ENCODE results near the gene TBC1D7.
"Not testable (repeated sequence)": the region's sequence is repeated elsewhere in the genome, so short reads cannot be mapped to it uniquely, and the experiment has no call there.

TBC1D7 gene

DNA sequence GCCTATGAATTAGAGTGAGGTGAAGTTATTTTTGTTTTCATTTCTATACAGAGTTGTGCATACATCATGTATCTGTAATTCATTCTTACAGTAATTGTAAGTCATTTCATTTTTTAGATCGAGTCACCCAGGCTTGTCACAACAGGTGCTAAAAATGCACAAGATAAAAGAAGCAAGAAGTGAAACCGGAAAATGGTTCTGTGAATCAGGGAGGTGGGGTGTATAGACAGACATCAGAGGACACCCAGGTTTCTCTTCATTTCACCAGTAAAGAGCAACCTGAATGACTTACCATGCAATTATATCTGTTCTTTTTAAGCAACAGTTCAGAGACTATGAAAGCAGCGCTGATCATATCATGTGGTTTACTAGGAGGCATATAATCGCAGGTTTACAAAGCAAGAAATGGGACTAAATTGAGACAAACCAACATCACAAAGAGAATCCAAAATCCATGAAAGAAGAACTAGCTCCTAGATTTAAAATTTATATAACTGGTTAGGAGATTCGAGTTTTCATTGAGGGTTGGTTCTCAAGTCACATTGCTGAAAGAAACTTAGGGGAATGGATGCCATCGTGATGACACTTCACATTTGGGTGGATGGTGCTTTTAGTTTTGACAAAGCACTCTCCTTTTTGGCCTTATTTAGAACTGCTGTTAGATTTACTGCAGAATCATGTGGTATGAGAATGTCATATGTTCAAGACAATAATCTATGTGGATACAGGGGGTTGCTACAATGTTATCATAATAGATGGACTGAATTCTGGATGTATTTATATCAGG is 27.9 kb upstream of the TBC1D7 start:
- DNase-seq, result no peak

DNA sequence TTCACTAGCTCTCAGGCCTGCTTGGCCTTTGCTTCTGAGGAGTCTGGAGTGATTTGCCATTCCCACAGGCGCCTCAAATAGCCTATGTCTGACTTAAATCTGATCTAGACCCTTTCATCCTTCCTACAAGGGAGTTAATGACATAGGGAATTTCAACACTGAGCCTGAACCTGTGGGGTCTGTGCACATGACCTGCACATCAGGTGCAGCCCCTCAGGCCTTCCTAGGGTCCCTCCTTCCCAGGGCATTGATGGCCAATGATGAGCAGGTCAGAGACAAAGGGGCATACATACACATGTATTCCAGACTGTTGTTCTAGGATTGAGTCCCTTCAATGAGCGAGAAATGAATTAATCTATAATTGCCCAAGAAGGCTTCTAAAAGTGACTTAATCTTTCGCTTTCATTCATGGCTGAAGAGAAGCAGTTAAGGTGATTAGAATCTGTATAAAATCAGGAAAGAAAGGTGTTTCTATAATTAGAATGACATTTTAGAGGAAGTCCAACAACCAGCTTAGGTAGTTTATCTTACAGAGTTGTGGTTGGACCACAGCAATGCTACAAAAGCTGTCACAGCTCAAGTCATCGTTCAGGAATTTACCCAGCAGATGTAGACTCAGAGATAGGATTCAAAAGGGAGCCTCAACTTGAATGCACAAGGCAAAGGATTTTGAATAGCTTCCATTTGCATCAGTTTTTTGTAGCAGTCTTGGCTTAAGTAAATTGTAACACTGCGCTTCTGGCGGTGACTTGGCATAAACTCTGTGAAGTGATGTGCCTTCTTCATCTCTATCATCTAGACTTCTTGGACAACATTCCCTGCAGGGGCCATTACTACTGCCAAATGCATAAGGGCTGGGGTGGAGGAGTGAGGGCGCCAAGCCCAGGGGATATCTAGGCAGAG is 27.0 kb upstream of the TBC1D7 start:
- DNase-seq, result no peak

DNA sequence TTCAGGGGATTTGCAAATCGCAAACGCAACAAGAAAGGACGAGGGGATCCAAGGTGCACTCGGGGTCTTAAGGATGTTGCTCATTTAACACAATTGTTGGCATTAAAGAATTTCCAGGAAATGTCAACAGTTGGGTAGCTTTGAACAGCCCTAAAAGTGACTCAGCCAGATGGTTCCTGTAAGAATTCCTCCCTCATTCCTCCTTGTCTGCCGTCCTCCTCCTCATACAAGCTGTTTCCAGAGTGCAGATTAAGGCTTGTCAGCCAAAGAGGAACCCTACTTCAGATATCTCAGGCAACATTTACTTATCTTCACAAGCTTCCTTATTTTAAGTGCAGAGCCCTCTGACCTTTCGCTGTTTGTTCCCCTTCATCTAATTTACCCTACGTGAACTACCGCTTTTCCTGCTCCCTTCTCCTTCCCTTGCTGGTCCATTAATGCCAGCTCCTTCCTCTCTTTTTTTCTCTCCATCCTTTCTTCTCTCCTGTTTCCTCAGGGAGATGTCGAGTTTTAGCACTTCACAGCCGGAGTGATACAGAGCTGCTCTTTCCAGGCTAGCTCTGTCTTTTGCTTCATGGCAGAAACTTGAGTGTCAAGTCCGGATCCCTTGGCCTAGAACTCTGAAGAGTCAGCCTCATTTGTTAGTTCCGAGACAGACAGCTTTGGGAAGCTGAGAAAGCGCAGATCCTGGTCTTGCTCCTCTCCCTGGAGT is 26.1 kb upstream of the TBC1D7 start:
- no peak for DNase-seq

DNA sequence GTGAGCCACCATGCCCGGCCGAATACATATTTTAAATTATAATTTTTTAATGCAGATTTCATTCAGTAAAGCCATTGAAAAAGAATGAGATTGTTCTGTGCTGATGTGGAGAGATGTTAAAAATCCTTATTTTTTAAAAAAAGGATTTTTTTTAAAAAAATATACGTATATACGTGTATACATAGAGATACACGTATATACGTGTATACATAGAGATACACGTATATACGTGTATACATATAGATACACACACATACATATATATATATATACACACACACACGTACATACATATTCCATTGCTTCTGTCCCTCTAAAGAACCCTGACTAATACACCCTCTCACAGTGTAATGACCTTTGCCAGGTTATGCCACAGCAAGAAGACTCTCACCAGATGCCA is 23.8 kb upstream of the TBC1D7 start:
- DNase-seq, result no peak

DNA sequence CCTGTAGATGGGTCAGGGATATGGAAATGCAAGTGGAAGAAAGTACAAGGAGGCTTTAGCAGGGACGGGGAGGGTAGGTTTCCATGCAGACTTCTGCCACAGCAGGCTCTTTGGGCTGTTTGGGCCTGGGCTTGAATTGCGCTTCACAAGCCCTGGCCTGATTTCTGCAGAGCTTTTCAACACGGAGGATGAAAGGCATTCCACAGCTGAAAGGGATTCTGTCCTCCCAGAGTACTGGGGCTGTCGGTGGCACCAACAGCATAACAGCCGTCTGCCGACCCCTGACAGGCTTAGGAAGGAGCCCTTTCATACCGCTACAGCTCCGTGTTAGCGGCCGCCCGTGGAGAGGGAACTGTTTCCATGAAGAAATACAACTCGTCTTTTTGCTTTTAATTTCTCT is 22.9 kb upstream of the TBC1D7 start:
- DNase-seq, result no peak

GRCh38 chr6:13349811-13350506 is 21.6 kb upstream of the TBC1D7 start:
- no peak for DNase-seq

DNA sequence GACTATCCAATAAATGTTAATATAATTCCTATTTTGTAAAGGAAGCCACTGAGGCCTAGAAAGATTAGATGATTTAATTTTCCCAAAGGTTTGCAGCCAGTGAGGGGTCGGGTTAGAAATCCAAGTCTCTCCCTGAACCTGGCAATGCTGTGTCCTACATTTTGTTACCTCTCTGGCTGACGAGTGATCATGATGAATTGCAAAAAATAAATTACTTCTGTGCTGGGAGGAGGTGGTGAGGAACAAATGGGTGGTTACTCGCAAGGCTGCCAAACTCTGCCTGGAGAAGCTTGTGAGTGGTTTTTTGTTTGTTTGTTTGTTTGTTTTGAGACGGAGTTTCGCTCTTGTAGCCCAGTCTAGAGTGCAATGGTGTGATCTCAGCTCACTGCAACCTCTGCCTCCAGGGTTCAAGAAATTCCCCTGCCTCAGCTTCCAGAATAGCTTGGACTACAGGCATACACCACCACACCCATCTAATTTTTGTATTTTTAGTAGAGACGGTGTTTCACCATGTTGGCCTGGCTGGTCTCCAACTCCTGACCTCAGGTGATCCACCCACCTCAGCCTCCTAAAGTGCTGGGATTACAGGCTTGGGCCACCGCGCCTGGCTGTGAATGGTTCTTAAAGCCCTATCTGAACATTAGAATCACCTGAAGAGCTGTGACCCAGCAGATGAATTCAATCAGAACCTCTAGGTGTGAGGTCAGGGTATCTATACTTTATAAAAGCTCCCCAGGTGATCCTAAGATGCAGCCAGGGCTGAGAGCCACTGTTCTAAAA is 20.2 kb upstream of the TBC1D7 start:
- DNase-seq, result no peak

GRCh38 chr6:13346245-13346644 is 17.9 kb upstream of the TBC1D7 start:
- DNase-seq, result no peak

- no peak for DNase-seq
These were observed 14.2 kb upstream of the TBC1D7 start for GRCh38 chr6:13342414-13343019.

GRCh38 chr6:13339863-13340630 is 11.7 kb upstream of the TBC1D7 start:
- DNase-seq, result no peak

- no peak for DNase-seq
These were observed 9.7 kb upstream of the TBC1D7 start for GRCh38 chr6:13338038-13338437.

GRCh38 chr6:13336553-13336952 is 8.2 kb upstream of the TBC1D7 start:
- peak; percentile 65 for DNase-seq

GRCh38 chr6:13334953-13335352 is 6.6 kb upstream of the TBC1D7 start:
- no peak for DNase-seq

- DNase-seq, result no peak
These were observed 4.0 kb upstream of the TBC1D7 start for GRCh38 chr6:13332349-13332706.

- DNase-seq, result peak; percentile 30
These were observed 3.4 kb upstream of the TBC1D7 start for GRCh38 chr6:13331516-13332348.

DNA sequence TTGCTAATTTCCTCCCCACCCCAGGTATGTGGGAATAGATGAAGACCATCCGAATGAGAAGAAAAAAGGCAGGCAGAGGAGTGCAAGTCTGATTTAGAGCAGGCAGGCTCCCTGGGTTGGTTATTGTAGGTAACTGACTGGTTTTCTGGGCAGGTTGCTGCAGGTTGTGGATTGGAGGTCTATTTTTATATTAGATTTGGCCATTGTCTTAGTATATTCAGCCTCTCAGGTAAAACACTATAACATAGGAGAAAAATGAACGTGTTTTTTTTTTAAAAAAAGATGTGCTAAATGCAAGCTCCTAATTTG is 492 bp upstream of the TBC1D7 start:
- DNase-seq, result peak; percentile 21

- no peak for DNase-seq
These were observed 654 bp downstream of the TBC1D7 start for GRCh38 chr6:13327691-13328075.

- not testable (repeated sequence) for DNase-seq
These were observed 2.2 kb downstream of the TBC1D7 start for GRCh38 chr6:13326031-13326586.

DNA sequence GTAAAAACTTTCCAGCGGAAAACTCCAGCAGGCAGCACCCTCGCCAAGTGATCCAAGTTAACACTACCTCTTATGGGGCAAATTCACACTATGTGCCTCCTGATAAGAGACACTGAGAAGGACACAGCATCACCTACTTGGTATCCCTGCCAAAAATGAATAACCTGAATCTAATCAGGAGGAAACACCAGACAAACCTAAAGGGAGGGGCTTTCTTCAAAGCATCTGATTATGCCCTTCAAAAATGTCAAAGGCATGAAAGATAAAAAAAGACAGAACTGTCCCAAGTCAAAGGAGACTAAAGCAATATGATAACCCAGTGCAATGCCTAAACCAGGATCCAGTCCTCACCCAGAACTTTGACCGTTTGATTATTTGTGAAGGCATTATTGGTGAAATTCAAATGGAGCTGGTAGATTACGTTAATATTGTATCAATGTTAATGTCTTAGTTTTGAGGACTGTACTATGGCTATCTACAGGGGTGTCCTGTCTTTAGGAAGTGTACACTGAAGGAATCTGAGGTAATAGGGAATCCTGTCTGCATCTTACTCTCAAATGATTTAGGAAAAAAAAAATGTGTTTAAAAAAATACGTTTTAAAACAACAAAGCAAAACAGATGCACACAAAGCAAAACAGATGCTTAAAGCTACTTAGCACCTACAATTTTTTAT is 8.3 kb downstream of the TBC1D7 start:
- DNase-seq, result no peak

Measured in NCI-H2171 (cell line).